ENCODE data around the gene ATP9A.
"Not testable (repeated sequence)": the region's sequence is repeated elsewhere in the genome, so short reads cannot be mapped to it uniquely, and the experiment has no call there.

Gene ATP9A

GRCh38 chr20:51766994-51767866 lies 960 bp downstream of the ATP9A start:
- no peak overlapping the region for H3K27ac ChIP-seq
- no peak for TF ChIP-seq FOXP2 (optimal IDR thresholded peaks at IDR 0.05; ENCODE audit: control extremely low read depth, extremely low read length, insufficient read depth)
- H3K4me3 ChIP-seq, result peak overlapping the region; percentile 83

GRCh38 chr20:51765381-51765780 lies 2.8 kb downstream of the ATP9A start:
- not testable (repeated sequence) for H3K9ac ChIP-seq (ENCODE audit: insufficient read length); H3K9me3 ChIP-seq (ENCODE audit: low read depth, low read length); H3K4me3 ChIP-seq; DNase-seq (ENCODE audit: low read depth, low spot score); H3K27ac ChIP-seq; H3K36me3 ChIP-seq (ENCODE audit: insufficient read depth, low read length)

More at GRCh38 chr20:51766994-51767866, 960 bp downstream of the ATP9A start:
- Histone ChIP-seq H3K36me3 (ENCODE audit: insufficient read depth, low read length) (no peaks in the 10 kb centered on the region), H3K9ac (ENCODE audit: insufficient read length) (peak overlapping the region; percentile 85), H3K9me3 (ENCODE audit: low read depth, low read length) (no peaks in the 10 kb centered on the region)
- DNase-seq (ENCODE audit: low read depth, low spot score), result no peak

- Histone ChIP-seq H3K36me3 (ENCODE audit: insufficient read depth, low read length) (no peaks in the 10 kb centered on the region), H3K9me3 (ENCODE audit: low read depth, low read length) (no peaks in the 10 kb centered on the region), H3K27ac (no peak overlapping the region), H3K9ac (ENCODE audit: insufficient read length) (no peak overlapping the region), H3K4me3 (no peak overlapping the region)
- DNase-seq (ENCODE audit: low read depth, low spot score), result no peak
- no peak for TF ChIP-seq FOXP2 (optimal IDR thresholded peaks at IDR 0.05; ENCODE audit: control extremely low read depth, extremely low read length, insufficient read depth)
- no peak for TF ChIP-seq POLR2AphosphoS5 (IDR thresholded peaks at IDR 0.05; ENCODE audit: borderline replicate concordance, low read depth, low read length)
- no peak for TF ChIP-seq EZH2 (IDR thresholded peaks at IDR 0.05)
Observed at GRCh38 chr20:51763965-51764602, 4.1 kb downstream of the ATP9A start.

GRCh38 chr20:51760905-51761546 lies 7.2 kb downstream of the ATP9A start:
- no peak for DNase-seq (ENCODE audit: low read depth, low spot score)
- H3K27ac ChIP-seq, result no peak overlapping the region
- H3K36me3 ChIP-seq (ENCODE audit: insufficient read depth, low read length), result no peaks in the 10 kb centered on the region
- H3K4me3 ChIP-seq, result no peak overlapping the region
- no peak overlapping the region for H3K9ac ChIP-seq (ENCODE audit: insufficient read length)
- H3K9me3 ChIP-seq (ENCODE audit: low read depth, low read length), result no peaks in the 10 kb centered on the region
- TF ChIP-seq FOXP2 (optimal IDR thresholded peaks at IDR 0.05; ENCODE audit: control extremely low read depth, extremely low read length, insufficient read depth) (no peak), EZH2 (IDR thresholded peaks at IDR 0.05) (no peak), POLR2AphosphoS5 (IDR thresholded peaks at IDR 0.05; ENCODE audit: borderline replicate concordance, low read depth, low read length) (no peak)

- H3K9me3 ChIP-seq (ENCODE audit: low read depth, low read length), result no peaks in the 10 kb centered on the region
- no peak overlapping the region for H3K9ac ChIP-seq (ENCODE audit: insufficient read length)
- no peaks in the 10 kb centered on the region for H3K36me3 ChIP-seq (ENCODE audit: insufficient read depth, low read length)
- no peak overlapping the region for H3K27ac ChIP-seq
- TF ChIP-seq POLR2AphosphoS5 (IDR thresholded peaks at IDR 0.05; ENCODE audit: borderline replicate concordance, low read depth, low read length) (no peak), EZH2 (IDR thresholded peaks at IDR 0.05) (no peak), FOXP2 (optimal IDR thresholded peaks at IDR 0.05; ENCODE audit: control extremely low read depth, extremely low read length, insufficient read depth) (no peak)
- no peak overlapping the region for H3K4me3 ChIP-seq
- no peak for DNase-seq (ENCODE audit: low read depth, low spot score)
Observed at GRCh38 chr20:51759769-51760510, 8.2 kb downstream of the ATP9A start.

GRCh38 chr20:51758978-51759544 lies 9.1 kb downstream of the ATP9A start:
- DNase-seq (ENCODE audit: low read depth, low spot score), result no peak
- no peak overlapping the region for H3K27ac ChIP-seq
- H3K9ac ChIP-seq (ENCODE audit: insufficient read length), result no peak overlapping the region
- TF ChIP-seq EZH2 (IDR thresholded peaks at IDR 0.05) (no peak), FOXP2 (optimal IDR thresholded peaks at IDR 0.05; ENCODE audit: control extremely low read depth, extremely low read length, insufficient read depth) (no peak), POLR2AphosphoS5 (IDR thresholded peaks at IDR 0.05; ENCODE audit: borderline replicate concordance, low read depth, low read length) (no peak)
- H3K36me3 ChIP-seq (ENCODE audit: insufficient read depth, low read length), result no peaks in the 10 kb centered on the region
- no peak overlapping the region for H3K4me3 ChIP-seq
- H3K9me3 ChIP-seq (ENCODE audit: low read depth, low read length), result no peaks in the 10 kb centered on the region

GRCh38 chr20:51757226-51757625 lies 11.0 kb downstream of the ATP9A start:
- H3K4me3 ChIP-seq, result no peak overlapping the region
- no peaks in the 10 kb centered on the region for H3K9me3 ChIP-seq (ENCODE audit: low read depth, low read length)
- H3K9ac ChIP-seq (ENCODE audit: insufficient read length), result no peak overlapping the region
- H3K27ac ChIP-seq, result no peak overlapping the region
- TF ChIP-seq FOXP2 (optimal IDR thresholded peaks at IDR 0.05; ENCODE audit: control extremely low read depth, extremely low read length, insufficient read depth) (no peak), EZH2 (IDR thresholded peaks at IDR 0.05) (no peak), POLR2AphosphoS5 (IDR thresholded peaks at IDR 0.05; ENCODE audit: borderline replicate concordance, low read depth, low read length) (no peak)
- H3K36me3 ChIP-seq (ENCODE audit: insufficient read depth, low read length), result no peaks in the 10 kb centered on the region
- no peak for DNase-seq (ENCODE audit: low read depth, low spot score)

GRCh38 chr20:51756653-51757052 lies 11.5 kb downstream of the ATP9A start:
- Histone ChIP-seq H3K9ac (ENCODE audit: insufficient read length) (no peak overlapping the region), H3K36me3 (ENCODE audit: insufficient read depth, low read length) (no peaks in the 10 kb centered on the region), H3K9me3 (ENCODE audit: low read depth, low read length) (no peaks in the 10 kb centered on the region), H3K27ac (no peak overlapping the region), H3K4me3 (no peak overlapping the region)
- DNase-seq (ENCODE audit: low read depth, low spot score), result no peak
- TF ChIP-seq POLR2AphosphoS5 (IDR thresholded peaks at IDR 0.05; ENCODE audit: borderline replicate concordance, low read depth, low read length) (no peak), EZH2 (IDR thresholded peaks at IDR 0.05) (no peak), FOXP2 (optimal IDR thresholded peaks at IDR 0.05; ENCODE audit: control extremely low read depth, extremely low read length, insufficient read depth) (no peak)

- DNase-seq (ENCODE audit: low read depth, low spot score); H3K9ac ChIP-seq (ENCODE audit: insufficient read length); H3K27ac ChIP-seq; H3K9me3 ChIP-seq (ENCODE audit: low read depth, low read length); H3K36me3 ChIP-seq (ENCODE audit: insufficient read depth, low read length); H3K4me3 ChIP-seq: not testable (repeated sequence)
Observed at GRCh38 chr20:51753220-51753619, 15.0 kb downstream of the ATP9A start.

All from SK-N-MC (cell line).